Activated CD8-positive, alpha-beta memory T cell treated with anti-CD3 and anti-CD28 coated beads, Interleukin-2, amount 50 U/mL, for 48 hours (primary cell): ENCODE measurements around the gene RPL31.
"Not testable (repeated sequence)": the region's sequence is repeated elsewhere in the genome, so short reads cannot be mapped to it uniquely, and the experiment has no call there.

Experiments used
- DNase-seq: peaks from one replicate; pipeline ENCODE4 v3.0.0-alpha.2; 2020

RPL31 gene

DNA sequence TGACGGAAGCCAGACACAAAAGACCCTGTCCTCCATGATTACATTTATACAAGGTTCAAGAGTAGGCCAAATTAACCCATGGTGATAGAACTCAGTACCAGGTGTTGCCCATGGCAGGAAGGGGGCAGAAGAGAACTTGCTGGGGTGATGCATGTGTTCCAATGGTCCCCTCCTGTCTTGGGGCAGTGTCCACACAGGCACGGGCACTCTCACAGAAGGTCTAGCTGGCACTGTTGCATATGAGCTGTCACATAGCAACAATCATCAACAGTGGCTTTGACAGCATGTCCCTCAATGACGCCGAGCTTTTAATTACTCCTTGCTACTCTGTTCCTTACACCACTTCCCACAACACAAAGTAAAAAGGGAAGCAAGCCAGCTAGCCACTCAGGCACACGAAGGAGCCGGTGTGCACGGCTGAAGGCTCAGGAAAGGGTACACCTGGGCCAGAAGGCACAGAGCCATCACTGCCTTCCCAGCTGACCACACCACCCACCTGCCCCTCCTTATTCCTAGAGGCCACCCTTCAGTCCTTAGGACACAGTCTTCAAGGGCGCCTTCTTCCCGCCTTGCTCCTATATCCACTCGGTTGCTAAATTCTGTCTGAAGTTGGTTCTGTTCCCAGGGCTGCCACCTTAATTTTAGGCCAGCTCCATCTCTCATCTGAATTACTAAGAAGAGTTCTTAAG lies 28.9 kb downstream of the RPL31 start:
- no peak for DNase-seq

DNA sequence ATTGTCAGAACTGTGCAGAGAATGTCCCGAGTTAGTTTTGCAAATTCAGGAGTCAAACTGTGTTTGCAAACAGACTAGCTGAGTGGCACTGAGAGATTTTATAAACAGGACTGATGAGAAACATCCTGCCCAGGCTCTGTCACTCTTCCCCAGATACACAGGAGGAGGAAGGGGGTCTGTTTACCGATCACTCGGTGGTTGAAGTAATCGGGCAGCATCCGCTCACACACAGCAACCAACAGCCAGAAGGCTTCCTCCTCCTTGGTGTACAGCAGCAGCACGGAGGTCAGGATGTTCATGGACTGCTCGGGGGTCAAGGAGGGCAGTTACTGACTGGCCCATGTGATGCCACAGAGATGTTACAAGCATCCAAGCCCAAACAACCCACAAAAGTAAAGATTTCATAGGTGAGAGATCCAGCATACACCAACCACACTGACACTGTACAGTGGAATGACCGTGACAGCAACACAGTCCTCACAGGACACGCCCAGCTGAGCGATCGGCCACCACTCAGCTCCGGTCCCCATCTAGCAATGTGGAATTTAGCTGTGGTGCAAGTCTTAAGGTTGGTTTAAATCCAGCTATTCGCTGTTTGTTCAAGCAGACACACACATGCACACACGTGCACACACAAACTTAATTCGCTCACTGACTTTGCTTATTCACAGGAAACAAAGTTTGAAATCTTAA lies 30.1 kb downstream of the RPL31 start:
- DNase-seq = no peak

GRCh38 chr2:101036562-101036961 lies 34.5 kb downstream of the RPL31 start:
- DNase-seq = no peak

- DNase-seq = no peak
Measured at GRCh38 chr2:101037161-101037755, 35.2 kb downstream of the RPL31 start.

DNA sequence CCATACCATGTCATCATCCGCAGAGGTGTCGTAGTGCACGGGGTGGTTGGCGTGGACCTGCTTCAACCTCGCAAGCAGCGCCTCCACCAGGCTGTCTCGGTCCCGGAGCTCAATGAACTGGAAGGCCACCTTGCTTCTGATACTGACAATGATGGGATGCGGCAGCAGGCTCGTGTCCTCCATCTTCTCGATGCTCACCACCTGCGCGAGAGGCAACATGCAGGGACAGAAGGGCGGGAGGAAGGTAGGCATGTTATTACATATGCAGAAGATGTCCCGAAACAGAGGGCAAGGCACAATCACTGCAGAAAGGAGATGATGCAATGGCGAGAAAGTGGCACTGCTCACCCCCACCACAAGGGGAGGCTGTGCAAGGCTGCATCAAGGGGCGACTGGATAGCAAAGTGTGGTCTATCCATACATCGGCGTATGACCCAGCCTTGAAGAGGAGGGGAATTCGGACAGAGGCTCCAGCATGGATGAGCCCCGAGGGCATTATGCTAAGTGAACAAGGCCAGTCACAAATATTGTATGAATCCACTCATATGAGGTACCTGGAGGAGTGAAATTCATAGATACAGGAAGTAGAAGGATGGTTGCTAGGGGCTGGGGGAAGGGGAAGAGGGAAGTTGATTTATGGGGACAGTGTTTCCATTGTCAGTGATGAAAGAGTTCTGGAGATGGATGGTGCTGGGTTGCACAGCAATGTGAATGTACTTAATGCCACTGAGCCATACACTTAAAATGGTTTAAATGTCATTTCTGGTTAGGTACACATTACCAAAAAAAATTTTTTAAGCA lies 36.6 kb downstream of the RPL31 start:
- DNase-seq = peak; percentile 56

DNA sequence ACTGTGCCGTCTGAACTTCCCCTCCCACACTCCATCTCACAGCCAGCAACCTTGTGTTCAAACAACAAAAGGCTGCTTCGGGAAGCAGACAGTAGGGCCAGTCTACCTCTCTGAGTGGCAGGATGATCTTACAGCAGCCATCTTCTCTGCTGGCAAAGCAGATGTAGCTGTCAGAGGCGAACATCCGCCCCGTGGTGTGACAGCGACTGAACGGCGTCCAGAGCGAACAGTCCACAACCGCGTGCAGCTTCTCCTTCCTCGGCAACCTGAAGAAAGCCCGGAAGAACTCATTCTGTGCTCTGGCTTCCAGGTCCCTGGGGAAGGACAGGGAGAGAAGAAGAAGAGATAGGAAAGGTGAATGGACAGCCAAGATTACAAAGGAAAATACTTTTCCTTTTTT lies 38.0 kb downstream of the RPL31 start:
- DNase-seq = no peak

DNA sequence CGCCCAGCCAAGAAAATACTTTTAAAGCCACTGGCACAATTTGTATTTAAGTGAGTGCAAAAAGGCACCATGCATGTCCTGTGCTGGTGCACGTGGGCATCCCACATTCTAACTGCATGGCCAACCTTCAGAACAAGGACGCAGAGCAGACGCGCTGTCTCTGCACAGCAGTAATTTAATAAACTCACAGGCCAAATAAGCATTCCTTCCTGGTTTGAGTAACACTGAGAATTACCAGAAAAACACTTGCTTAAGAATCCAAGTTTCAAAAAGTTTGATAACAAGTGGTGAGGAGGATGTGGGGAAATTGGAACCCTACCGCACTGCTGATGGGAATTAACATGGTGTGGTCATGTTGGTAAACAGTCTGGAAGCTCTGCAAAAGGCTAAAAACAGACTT lies 38.7 kb downstream of the RPL31 start:
- no peak for DNase-seq

GRCh38 chr2:101041413-101041812 lies 39.3 kb downstream of the RPL31 start:
- no peak for DNase-seq

DNA sequence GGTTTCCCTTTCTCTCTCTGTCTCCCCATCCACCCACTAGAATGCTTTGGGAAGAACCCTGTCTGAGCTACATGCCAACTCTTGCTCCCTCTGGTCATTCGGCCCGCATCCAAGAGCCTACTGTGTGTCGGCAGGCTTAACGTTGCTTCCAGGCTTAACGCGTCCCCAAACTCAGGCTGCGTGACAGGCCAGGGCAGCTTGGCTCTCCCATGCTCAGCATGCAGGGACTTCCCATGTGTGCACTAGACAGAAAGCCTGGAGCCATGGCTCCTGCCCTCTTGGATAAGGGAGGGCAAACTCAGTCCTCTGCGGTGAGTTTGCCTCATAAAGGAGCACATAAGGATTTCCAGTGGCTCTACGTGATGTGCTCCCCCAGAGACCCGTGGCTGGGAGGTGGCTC lies 43.2 kb downstream of the RPL31 start:
- DNase-seq = no peak

- no peak for DNase-seq
Measured at GRCh38 chr2:101047075-101047766, 45.1 kb downstream of the RPL31 start.

DNA sequence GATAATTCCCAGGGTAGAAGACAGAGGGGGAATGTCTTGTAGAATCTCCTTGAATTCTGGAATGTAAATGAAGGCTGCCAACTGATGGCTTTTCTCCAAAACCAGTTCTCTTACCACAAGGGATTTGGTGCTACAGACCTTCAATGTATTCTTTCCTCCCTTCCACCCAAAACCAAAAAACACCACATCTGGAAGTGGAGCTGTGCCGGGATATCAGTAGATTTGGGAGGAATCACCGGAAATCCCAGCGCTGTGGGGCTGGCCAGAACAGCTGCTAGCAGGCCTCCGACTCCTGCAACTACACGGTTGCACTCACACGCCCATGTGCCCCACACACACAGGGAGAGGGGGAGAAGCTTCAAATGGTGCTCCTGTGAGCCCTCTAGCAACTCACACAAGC lies 45.7 kb downstream of the RPL31 start:
- no peak for DNase-seq

DNA sequence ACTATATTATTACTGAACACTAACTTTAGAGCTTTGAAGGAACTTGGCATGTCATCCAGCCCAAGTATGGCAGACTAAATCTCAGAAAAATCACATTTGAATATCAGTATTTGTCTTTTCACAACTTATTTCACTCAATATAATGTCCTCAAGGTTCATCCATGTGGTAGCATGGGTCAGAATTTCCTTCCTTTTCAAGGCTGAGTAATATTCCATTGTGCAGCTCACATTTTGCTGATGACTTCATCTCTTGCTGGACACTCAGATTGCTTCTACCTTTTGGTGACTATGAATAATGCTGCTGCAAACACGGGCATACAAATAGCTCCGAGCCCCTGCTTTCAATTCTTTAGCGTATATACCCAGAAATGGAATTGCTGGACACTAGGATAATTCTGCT lies 46.7 kb downstream of the RPL31 start:
- no peak for DNase-seq

DNA sequence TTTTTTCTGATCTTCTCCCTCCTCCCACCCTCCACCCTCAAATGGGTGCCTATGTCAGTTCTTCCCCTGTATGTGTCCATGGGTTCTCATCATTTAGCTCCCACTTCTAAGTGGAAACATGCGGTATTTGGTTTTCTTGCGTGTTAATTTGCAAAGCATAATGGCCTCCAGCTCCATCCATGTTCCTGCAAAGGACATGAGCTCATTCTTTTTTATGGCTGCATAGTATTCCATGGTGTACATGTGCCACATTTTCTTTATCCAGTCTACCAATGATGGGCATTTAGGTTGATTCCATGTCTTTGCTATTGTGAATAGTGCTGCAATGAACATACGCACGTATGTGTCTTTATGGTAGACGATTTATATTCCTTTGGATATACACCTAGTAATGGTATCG lies 48.8 kb downstream of the RPL31 start:
- DNase-seq = not testable (repeated sequence)

GRCh38 chr2:101052147-101052546 lies 50.1 kb downstream of the RPL31 start:
- DNase-seq = no peak

DNA sequence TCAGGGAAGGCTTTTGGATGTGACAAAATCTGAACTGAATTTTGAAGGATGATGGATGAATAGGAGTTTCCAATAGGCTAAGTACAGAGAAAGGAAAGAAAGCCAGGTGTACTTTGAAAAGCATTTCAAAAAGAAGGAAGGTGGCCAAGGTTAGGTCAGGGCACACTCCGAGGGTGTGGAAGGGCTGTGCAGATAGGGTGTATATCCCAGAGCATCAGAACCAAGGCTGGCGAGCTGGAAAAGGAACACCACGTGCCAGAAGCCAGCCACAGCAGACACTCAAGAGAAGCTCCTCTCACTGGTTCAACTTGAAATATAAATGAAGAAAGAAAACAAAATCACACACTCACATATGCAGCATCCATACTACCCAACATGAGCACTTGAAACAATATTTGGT lies 51.0 kb downstream of the RPL31 start:
- DNase-seq = no peak
